HK-2 (cell line): ENCODE measurements around the gene KCP.

Source experiments
- DNase-seq: peaks from one replicate; pipeline ENCODE4 v3.0.0-alpha.2; 2018; ENCODE audit not compliant: unreplicated experiment

Gene KCP

DNA sequence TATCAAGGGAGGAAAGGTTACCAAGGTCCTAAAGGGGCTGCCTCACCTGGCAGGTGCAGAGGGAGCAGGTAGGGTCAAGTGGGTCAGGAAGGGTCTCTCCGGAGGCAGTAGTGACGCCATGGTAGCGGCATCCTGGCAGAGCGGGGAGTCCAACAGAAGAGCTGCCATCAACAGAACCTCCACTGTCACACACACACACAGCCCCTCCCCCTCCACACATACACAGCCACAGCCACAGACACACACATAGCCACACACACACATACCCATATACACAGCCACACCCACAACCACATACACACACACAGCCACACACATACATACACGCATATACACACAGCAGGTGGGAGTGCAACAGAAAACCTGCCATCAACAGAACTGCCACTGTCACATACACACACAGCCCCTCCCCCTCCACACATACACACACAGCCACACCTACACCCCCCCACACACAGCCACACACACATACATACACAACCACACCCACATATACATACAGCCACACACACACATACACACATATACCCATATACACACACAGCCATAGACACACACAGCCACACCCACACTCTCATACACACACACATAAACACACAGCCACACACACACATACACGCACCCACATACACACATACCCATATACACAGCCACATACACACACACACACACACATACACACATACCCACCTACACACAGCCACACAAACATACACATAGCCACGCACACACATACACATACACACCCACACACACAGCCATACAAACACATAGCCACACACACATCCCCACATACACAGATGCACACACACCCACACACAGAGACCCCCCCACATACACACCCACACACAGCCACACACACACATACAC, 23.1 kb downstream of the KCP start:
- DNase-seq, result no peak

GRCh38 chr7:128886391-128887168, 23.9 kb downstream of the KCP start:
- no peak for DNase-seq

DNA sequence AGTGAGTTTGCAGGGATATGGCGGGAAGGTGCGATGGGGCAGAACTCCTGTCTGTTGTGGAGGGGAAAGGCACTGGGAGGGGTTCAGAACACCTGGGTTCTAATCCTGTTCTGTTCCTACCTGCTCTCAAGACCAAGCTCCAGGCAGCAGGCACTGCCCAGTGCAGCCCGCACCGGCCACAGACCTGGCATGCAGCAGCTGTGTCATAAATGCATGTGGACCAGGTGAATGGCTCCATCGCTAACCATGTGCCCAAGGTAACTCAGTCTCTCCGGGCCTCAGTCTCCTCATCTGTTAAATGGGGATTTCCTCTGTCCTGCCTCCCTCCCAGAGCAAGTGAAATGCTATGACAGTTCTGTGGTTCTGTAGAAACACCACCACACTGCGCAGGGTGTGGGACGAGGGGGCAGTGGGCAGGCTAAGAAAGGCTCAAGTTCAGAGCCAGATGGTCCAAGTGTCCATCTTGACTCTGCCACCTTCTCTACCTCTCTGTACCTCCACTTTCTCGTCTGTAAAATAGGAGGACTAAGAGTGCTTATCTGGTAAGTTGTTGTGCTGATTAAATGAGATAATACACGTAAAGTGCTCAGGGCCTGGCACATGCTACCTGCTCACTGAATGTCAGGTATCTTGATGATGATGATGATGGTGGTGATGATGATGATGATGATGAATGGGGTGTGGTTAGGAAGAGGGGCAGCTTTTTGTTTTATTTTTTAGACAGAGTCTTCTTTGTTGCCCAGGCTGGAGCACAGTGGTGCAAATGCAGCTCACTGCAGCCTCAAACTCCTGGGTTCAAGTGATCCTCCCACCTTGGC, 24.9 kb downstream of the KCP start:
- DNase-seq, result no peak

DNA sequence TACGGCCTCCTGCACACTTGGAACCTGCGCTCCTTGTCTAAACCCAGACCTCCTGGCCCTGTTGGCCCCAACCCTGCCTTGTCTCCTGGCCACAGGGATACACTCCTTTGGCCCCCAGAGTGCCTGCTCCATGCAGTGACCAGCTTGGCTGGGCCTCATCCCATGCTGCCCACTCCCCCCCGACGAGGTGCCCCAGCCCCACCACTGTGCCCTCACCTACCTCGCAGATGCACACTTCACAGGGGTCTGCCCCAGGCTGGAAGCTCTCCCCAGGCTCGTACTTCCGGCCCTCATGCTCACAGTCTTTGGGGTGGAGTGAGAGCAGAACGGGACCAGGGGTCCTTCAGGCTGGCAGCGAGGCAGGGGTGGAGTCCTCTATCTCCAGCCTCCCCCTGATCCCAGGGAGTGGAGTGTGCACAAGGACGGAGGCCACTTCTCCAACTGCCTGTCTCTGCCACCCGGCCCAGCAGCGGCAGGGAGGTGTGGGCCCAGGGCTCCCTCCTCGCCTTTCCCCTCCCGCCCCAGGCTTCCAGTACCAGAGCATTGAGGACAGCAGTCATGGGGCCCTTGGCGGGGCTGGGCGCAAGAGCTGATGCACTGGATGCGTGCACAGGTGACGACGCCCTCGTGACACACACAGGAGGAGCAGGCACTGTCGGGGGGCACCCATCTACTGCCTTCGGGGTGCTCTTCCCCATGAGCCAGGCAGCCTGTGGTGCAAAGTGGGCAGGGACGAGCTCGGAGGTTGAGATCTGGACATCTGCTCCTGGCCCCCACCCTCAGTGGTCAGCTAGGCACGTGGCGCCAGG, 25.7 kb downstream of the KCP start:
- DNase-seq, result no peak

DNA sequence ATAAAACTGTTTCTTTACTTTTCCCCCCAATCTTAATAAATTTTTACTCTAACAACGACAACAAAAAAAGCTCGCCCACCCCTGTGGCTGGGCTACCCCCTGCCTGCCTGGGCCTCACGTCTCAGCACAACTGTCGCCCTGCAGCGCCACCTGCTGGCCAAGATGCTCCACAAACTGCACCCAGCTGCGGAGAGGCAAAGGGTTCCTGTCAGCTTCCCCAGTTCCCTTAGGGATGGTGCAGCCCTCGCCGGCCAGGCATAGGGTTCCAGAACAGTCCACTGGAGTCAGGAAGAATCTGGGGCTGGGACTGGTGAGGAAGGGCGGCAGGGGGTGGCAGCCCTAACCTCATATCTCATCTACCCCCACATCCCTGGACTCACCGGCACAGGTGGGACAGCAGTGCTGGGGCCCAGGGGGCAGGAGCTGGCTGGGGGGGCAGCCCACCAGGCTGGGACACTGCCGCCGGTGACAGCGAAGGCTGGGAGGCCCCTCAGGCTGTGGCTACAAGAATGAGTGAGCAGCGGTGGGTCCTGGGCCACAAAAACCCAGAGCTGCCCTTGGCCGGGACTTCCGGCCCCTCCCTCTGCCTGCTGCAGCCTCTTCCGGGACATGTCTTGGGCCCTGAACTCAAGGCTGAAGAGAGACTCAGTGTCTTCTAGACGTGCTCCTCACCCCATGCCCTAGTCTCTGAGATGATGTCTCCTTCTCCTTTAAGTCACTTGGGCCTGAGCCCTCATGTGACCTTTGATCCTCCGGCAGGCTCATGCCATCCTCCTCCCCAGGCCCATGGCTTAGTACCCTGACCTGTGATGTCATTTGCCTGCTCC, 26.7 kb downstream of the KCP start:
- DNase-seq, result peak; percentile 80

DNA sequence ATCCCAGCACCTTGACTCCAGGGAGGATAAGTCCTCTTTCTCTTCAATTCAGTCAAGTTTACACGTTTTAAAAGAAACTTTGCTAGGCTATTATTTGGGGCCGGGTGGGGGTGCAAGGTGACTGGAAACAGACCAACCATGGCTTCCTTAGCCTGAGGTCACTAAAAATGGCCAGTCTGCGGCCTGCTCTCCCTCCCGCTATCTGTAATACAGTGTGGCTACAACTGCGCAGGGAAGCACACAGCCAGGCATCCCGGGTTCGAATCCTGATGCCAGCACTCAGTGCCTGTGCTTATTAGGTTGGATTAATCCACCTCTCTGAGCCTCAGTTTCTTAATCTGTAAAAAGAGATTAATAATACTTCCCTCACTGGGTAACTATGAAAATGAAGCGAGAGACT, 28.4 kb downstream of the KCP start:
- no peak for DNase-seq

- no peak for DNase-seq
These were observed 28.9 kb downstream of the KCP start for GRCh38 chr7:128881458-128882125.

DNA sequence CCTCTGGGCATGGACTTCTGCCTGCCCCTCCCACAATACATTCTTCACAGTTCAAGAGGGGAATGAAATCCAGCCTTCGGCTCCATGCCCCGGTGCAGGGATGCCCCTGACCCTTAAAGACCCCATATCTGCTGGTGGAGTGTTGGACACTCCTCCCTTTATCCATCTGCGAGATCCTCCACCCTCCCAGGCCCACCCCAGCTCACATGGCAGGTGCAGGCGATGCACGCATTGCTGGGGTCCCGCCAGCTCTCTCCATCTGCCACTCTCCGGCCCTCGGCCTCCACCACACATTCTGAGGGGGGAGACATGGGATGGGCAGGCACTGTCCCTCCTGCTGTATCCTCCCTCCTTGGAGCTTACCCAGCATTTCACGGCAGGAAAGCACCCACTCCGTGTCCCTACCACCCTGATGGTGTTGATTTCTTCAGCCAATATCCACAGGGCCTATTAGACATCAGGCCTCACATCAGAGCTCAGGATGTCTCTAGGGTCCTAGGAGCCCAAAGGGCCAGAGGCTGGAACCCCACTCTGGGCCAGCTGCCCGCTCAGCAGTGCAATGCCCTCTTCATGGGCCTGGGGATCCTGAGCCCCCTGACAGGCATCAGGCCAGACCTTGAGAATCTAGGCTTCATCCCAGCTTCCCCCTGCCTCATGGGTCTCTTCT, 29.6 kb downstream of the KCP start:
- DNase-seq, result no peak

DNA sequence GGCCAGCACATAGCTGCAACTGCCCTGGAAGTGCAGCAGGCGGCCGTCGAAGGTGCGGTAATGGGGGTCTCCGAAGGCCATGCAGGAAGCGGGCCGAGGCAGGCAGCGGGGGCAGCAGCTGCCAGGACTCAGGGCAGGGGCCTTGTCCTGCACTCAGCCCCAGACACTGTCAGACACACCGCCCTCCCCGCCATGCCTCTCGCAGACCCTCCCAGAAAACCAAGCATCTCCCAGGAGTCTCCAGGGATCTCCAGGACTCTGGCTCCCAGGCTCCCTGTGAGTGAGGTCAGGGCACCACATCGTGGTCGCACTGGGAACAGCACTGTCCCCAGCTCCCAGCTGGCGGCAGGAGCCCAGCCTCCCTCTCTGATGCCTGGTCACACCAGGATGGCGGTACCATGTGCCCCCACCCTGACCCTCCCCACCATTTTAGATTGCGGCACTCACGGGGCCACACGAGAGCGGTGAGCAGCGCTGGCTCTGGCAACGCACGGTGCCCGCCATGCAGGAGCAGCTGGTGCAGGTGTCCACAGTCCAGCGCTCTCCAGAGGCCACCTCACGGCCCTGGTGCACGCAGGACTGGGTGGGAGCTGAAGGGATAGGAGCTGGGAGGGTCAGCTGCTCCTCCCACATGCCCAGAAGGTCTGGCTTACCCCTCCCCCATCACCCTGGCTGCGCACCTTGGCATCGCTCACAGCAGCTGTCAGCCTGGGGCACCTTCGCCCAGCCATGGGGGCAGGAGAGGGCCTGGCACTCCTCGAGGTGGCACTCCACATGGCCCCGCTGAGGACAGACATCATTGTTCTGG, 30.4 kb downstream of the KCP start:
- peak; percentile 64 for DNase-seq

DNA sequence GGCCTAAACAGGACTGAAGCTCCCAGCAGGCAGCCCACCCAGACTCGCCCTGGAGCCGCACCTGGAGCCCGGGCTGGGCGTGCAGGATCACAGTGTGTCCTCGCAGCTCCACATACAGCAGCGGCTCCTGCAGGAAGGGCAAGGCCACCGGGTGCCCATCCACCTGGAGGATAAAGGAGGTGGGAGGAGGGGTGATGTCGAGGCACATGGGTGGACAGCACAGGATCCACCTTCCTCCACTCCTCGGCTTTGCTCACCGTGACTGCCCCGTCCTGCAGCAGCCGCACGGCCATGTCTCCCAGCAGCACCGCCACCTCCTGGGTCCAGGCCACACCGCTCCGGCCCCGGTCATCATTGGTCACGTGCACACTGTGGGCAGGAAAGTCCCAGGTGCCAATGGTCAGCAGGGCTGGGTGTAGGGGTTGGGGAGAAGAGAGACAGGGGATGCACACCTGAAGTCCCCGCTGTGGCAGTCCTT, 31.0 kb downstream of the KCP start:
- no peak for DNase-seq

GRCh38 chr7:128878226-128879105, 32.0 kb downstream of the KCP start:
- no peak for DNase-seq

DNA sequence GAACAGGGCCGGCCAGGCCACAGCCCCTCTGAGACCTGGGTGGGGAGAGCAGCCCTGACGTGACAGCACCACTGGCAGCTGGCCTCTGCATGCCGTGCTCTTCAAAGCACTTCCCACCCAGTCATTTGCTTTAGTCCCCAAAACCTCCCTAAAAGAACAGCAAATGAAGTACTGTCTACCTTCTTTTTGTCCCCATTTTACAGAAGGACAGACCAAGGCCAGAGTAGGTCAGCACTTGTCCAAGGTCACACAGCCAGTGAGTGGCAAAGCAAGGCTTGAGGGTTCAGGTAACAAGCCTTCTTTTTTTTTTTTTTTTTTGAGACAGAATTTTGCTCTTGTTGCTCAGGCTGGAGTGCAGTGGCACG, 32.8 kb downstream of the KCP start:
- DNase-seq, result no peak

DNA sequence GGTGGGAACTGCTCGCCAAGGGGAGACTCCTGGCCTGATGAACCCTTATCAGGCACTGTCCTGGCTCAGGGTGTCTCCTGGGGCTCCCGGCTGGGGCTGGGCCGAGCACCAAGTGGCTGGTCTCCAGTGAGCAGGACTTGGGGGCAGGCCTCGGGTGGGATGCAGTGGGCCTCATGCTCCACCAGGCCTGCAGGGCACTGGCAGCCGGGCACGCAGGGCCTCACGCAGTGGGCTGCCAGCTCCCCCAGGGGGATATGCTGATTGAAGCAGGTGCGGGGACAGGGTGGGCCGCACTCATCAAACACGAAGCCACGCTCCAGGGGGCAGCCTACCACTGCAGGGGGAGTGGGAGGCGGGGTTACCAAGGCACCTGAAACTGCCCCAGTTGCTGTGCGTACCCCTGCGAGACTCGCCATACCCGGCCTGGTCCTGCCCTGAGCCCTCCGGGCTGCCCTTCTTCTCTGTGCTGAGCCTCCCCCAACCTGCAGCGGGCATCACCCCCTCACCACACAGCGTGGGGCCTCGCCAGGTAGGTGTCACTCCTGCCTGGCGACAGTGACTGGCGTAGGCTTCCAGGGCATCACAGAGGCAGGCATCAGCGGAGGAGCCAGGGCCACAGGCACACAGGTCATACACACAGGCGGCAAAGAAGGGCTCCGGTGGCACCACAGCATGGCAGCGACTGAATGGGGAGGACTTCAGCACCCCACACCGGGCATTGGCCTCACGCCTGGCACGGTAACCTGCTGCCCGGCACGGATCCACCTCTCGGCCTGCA, 33.3 kb downstream of the KCP start:
- no peak for DNase-seq

DNA sequence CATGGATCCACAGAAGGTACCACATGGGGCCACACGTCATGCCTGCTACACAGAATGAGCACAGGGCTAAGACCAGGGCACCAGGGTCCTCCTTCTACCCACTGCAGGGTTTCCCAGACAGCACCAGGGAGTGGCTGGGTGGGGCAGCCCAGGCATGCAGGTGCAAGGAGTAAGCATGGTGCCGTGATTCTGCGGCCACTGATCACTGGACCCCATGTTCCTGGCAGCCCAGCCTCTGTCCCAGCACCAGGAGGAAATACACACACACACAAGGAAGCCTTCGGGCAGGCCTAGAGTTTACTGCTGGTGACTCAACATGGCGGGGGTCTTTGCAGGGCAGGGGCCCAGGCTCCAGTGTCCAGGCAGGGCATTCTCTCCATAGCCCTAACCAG, 33.9 kb downstream of the KCP start:
- DNase-seq, result no peak

GRCh38 chr7:128876127-128876526, 34.4 kb downstream of the KCP start:
- no peak for DNase-seq

DNA sequence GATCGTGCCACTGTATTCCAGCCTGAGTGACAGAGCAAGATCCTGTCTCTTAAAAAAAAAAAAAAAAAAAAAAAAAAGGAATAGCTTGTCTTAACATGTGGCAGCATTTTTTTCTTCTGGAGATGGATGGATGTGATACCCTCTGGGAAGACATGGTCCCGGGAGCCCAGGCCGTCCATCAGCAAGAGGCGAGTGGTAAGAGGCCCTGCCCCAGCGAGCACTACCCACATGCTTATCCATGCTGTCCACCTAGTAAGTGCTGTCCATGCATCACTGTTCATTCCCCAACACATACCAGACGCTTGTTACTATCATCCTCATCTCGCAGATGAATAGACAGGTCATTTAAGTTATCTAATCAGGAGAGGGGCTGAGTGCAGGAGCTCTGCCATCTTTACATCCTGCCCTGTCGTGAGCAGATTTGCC, 35.0 kb downstream of the KCP start:
- no peak for DNase-seq
